Trophoblast cell (in vitro differentiated cells and primary cell): Measurements from ENCODE around the gene DCAF15.

Experiments used
- DNase-seq, 2 donors: peaks; one replicate each; pipeline ENCODE4 v3.0.0-alpha.2; 2016
- H2AFZ ChIP-seq: 2 replicates; pipeline ENCODE4 v1.6.1; 2013; ENCODE audit warnings: low read length, moderate library complexity, mild to moderate bottlenecking; ENCODE audit not compliant: insufficient read depth, poor library complexity
- H2AK5ac ChIP-seq: 2 replicates; pipeline ENCODE4 v1.6.1; 2013; ENCODE audit warnings: mild to moderate bottlenecking, low read length
- H2BK120ac ChIP-seq: 2 replicates; pipeline ENCODE4 v1.6.1; 2013; ENCODE audit warnings: low read length, mild to moderate bottlenecking, moderate library complexity; ENCODE audit not compliant: insufficient read depth, poor library complexity
- H2BK12ac ChIP-seq: 2 replicates; pipeline ENCODE4 v1.6.1; 2013; ENCODE audit warnings: mild to moderate bottlenecking, low read length, moderate library complexity
- H2BK5ac ChIP-seq: 2 replicates; pipeline ENCODE4 v1.6.1; 2013; ENCODE audit warnings: low read length, low read depth, moderate library complexity, mild to moderate bottlenecking; ENCODE audit not compliant: poor library complexity
- H3K14ac ChIP-seq: 2 replicates; pipeline ENCODE4 v1.6.1; 2013; ENCODE audit warnings: mild to moderate bottlenecking, low read length
- H3K18ac ChIP-seq: 2 replicates; pipeline ENCODE4 v1.6.1; 2013; ENCODE audit warnings: mild to moderate bottlenecking, low read length
- H3K23ac ChIP-seq: 2 replicates; pipeline ENCODE4 v1.6.1; 2013; ENCODE audit warnings: low read length
- H3K27ac ChIP-seq: 2 replicates; pipeline ENCODE4 v1.5.1; 2013; ENCODE audit warnings: low read depth, mild to moderate bottlenecking, inconsistent platforms, low read length, moderate library complexity
- H3K27me3 ChIP-seq: 2 replicates; pipeline ENCODE4 v1.6.1; 2013; ENCODE audit warnings: inconsistent platforms, mild to moderate bottlenecking, low read length, moderate library complexity; ENCODE audit not compliant: insufficient read depth
- H3K36me3 ChIP-seq, 2 experiments: 1 replicate in 1 of 2; 2 replicates in 1 of 2; pipeline ENCODE4 v1.6.1; 2013; ENCODE audit warnings: low read length in 2 of 2, mild to moderate bottlenecking in 2 of 2, moderate library complexity in 1 of 2; ENCODE audit not compliant: insufficient read depth in 2 of 2, control insufficient read depth in 1 of 2
- H3K4ac ChIP-seq: 2 replicates; pipeline ENCODE4 v1.6.1; 2013; ENCODE audit warnings: low read depth, mild to moderate bottlenecking, low read length, moderate library complexity
- H3K4me1 ChIP-seq, 2 experiments: 1 replicate in 1 of 2; 2 replicates in 1 of 2; pipeline ENCODE4 v1.6.1; 2013; ENCODE audit warnings: low read length in 2 of 2, mild to moderate bottlenecking in 2 of 2, moderate library complexity in 1 of 2; ENCODE audit not compliant: insufficient read depth in 2 of 2, control insufficient read depth in 1 of 2
- H3K4me2 ChIP-seq: 2 replicates; pipeline ENCODE4 v1.6.1; 2013; ENCODE audit warnings: inconsistent platforms, mild to moderate bottlenecking, low read length, moderate library complexity
- H3K4me3 ChIP-seq: 2 replicates; pipeline ENCODE4 v1.5.1; 2013; ENCODE audit warnings: mild to moderate bottlenecking, low read depth, low read length, inconsistent platforms
- H3K79me1 ChIP-seq: one replicate; pipeline ENCODE4 v1.6.1; 2013; ENCODE audit warnings: low read length
- H3K79me2 ChIP-seq: 2 replicates; pipeline ENCODE4 v1.6.1; 2013; ENCODE audit warnings: low read length, mild to moderate bottlenecking; ENCODE audit not compliant: control insufficient read depth, insufficient read depth, poor library complexity
- H3K9ac ChIP-seq: 2 replicates; pipeline ENCODE4 v1.6.1; 2013; ENCODE audit warnings: mild to moderate bottlenecking, low read length
- H3K9me3 ChIP-seq: 2 replicates; pipeline ENCODE4 v1.6.1; 2013; ENCODE audit warnings: low read depth, mild to moderate bottlenecking, control low read depth, inconsistent platforms, low read length; ENCODE audit not compliant: insufficient read depth
- H4K12ac ChIP-seq: 2 replicates; pipeline ENCODE4 v1.6.1; 2013; ENCODE audit warnings: low read depth, mild to moderate bottlenecking, low read length, moderate library complexity
- H4K8ac ChIP-seq: 2 replicates; pipeline ENCODE4 v1.6.1; 2013; ENCODE audit warnings: low read depth, mild to moderate bottlenecking, low read length, moderate library complexity
- H4K91ac ChIP-seq: one replicate; pipeline ENCODE4 v1.6.1; 2013; ENCODE audit warnings: low read depth, mild to moderate bottlenecking, low read length, moderate library complexity
- WGBS: extraction: QIAGEN DNeasy Blood & Tissue Kit; methylation state at CpG from one replicate; pipeline ENCODE4 v1.1.7; 2013; ENCODE audit warnings: missing lambda C conversion rate; ENCODE audit not compliant: insufficient read length, insufficient coverage; ENCODE audit errors: extremely low coverage; 5-methylcytosine and 5-hydroxymethylcytosine counted together

Gene DCAF15

DNA sequence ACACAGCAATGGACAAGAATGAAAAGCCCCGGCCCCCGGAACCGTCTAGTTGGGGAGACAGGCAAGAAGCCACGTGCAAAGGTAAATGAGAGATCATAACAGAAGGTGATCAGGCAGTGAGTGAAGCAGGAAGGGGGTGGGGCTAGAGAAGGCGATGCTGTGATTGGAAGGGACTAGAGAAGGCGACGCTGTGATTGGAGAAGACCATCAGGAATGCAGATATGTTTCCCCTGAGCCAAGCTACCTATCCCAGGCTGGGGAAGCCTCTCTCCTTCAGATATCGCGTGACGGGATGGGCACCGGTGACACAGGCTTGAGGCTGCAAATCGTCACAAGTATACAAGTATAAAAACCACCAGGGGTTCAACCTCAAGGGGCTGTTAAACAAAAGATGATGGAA, 21.8 kb downstream of the DCAF15 start:
- Histone ChIP-seq H2AK5ac (no peak overlapping the region), H3K4me3 (no peak overlapping the region), H3K4ac (no peak overlapping the region), H2AFZ (no peak overlapping the region), H2BK5ac (no peak overlapping the region), H3K4me1 (peaks cover 6 to 12% of the 10 kb centered on the region in 2 experiments), H3K79me1 (peaks cover 4% of the 10 kb centered on the region), H3K27me3 (no peaks in the 10 kb centered on the region), H4K91ac (no peak overlapping the region), H3K14ac (no peak overlapping the region), H3K79me2 (peaks cover 2% of the 10 kb centered on the region), H3K18ac (no peak overlapping the region), H3K4me2 (peak overlapping the region; percentile 15), H3K36me3 (peaks cover 39 to 40% of the 10 kb centered on the region in 2 experiments), H3K27ac (no peak overlapping the region), H2BK12ac (no peak overlapping the region), H3K9me3 (no peaks in the 10 kb centered on the region), H4K8ac (no peak overlapping the region), H3K9ac (no peak overlapping the region), H4K12ac (no peak overlapping the region), H3K23ac (no peak overlapping the region), H2BK120ac (no peak overlapping the region)
- DNase-seq, result peak; percentile 27 to 50
- WGBS, result no CpG with 5 or more reads among the region's 12 CpGs

DNA sequence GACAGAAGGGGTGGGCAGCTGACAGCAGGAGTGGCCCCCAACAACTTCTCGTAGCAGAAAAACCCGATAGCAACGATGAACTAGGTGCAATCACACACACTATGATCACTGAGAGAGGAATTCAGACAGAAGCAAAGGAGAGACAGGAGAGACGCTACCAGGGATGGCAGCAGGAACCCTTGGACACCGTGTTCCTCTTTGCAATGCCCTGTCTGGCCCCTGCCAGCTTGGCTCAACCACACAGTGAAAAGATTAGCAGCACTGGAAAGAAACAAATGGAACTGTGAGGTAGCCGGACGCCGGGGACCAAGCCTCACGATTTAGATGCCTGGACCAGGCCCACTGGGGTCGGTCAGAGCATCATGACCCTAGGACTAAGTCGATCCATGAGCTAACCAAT, 23.6 kb downstream of the DCAF15 start:
- H3K9ac ChIP-seq, result no peak overlapping the region
- H3K4me3 ChIP-seq, result no peak overlapping the region
- no peak overlapping the region for H2BK5ac ChIP-seq
- no peak overlapping the region for H2AFZ ChIP-seq
- H3K4me1 ChIP-seq, result peaks cover 13 to 21% of the 10 kb centered on the region in 2 experiments
- peaks cover 4% of the 10 kb centered on the region for H3K79me1 ChIP-seq
- H3K36me3 ChIP-seq, result peaks cover 29 to 33% of the 10 kb centered on the region in 2 experiments
- H3K23ac ChIP-seq, result no peak overlapping the region
- no peak overlapping the region for H3K18ac ChIP-seq
- no peak overlapping the region for H4K91ac ChIP-seq
- no peak for DNase-seq
- WGBS, result no CpG with 5 or more reads among the region's 11 CpGs
- H2BK12ac ChIP-seq, result no peak overlapping the region
- H3K27me3 ChIP-seq, result no peaks in the 10 kb centered on the region
- H3K79me2 ChIP-seq, result peaks cover 2% of the 10 kb centered on the region
- no peak overlapping the region for H3K4ac ChIP-seq
- peaks cover under 1% of the 10 kb centered on the region for H3K9me3 ChIP-seq
- H2BK120ac ChIP-seq, result no peak overlapping the region
- H3K14ac ChIP-seq, result no peak overlapping the region
- H4K12ac ChIP-seq, result no peak overlapping the region
- H2AK5ac ChIP-seq, result no peak overlapping the region
- H3K27ac ChIP-seq, result no peak overlapping the region
- no peak overlapping the region for H3K4me2 ChIP-seq
- H4K8ac ChIP-seq, result no peak overlapping the region

DNA sequence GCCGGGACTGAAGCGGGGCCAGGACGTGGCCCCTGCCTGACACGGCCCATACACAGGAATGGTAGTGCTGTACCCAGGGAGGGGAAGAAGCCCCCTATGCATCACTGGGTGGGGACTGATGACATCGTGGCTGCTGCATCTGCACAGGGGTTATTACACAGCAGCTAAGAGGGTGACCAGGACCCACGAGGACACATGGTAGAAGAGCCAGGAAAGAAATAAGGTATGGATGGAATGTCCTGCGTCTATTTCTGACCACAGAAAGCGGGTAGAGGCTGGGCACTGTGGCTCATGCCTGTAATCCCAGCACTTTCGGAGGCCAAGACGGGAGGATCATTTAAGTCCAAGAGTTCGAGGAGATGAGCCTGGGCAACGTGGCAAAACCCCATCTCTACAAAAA, 24.1 kb downstream of the DCAF15 start:
- no peak overlapping the region for H4K91ac ChIP-seq
- H2AFZ ChIP-seq, result no peak overlapping the region
- no peak overlapping the region for H2AK5ac ChIP-seq
- DNase-seq, result no peak
- H3K14ac ChIP-seq, result no peak overlapping the region
- H2BK12ac ChIP-seq, result no peak overlapping the region
- peaks cover 2% of the 10 kb centered on the region for H3K9me3 ChIP-seq
- peaks cover 26 to 33% of the 10 kb centered on the region in 2 experiments for H3K36me3 ChIP-seq
- peaks cover 2% of the 10 kb centered on the region for H3K79me2 ChIP-seq
- no peak overlapping the region for H4K8ac ChIP-seq
- no peak overlapping the region for H3K27ac ChIP-seq
- H3K27me3 ChIP-seq, result no peaks in the 10 kb centered on the region
- no CpG with 5 or more reads among the region's 12 CpGs for WGBS
- H3K4me2 ChIP-seq, result no peak overlapping the region
- H3K23ac ChIP-seq, result no peak overlapping the region
- no peak overlapping the region for H3K4ac ChIP-seq
- H3K79me1 ChIP-seq, result peaks cover 4% of the 10 kb centered on the region
- no peak overlapping the region for H2BK5ac ChIP-seq
- H3K4me3 ChIP-seq, result no peak overlapping the region
- no peak overlapping the region for H3K9ac ChIP-seq
- H2BK120ac ChIP-seq, result no peak overlapping the region
- H4K12ac ChIP-seq, result no peak overlapping the region
- H3K4me1 ChIP-seq, result peaks cover 13 to 24% of the 10 kb centered on the region in 2 experiments
- H3K18ac ChIP-seq, result no peak overlapping the region

DNA sequence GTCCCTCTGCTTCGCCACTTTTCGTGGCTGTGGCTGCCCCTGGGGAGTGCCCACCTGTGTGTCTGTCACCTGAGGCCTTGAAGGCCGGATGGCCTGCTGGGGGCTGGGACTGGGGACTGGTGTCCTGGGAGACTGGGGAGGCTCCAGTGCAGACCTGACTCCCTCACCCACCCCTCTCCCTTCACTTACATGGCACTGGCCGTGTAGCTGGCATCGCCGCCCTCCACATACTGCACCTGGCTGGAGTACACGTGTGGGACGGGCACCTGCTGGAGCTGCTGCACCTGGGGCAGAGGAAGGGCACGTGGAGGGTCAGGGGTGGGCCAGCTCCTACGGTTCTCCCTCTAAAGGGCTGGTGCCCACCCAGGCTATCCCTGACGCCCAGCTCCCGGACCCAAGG, 25.5 kb downstream of the DCAF15 start:
- Histone ChIP-seq H3K27me3 (no peaks in the 10 kb centered on the region), H3K4me1 (peaks cover 13 to 27% of the 10 kb centered on the region in 2 experiments), H2BK120ac (peak overlapping the region; percentile 64), H2BK5ac (no peak overlapping the region), H3K4ac (no peak overlapping the region), H2AK5ac (peak overlapping the region; percentile 93), H3K14ac (peak overlapping the region; percentile 53), H3K79me2 (peaks cover 2% of the 10 kb centered on the region), H2BK12ac (peak overlapping the region; percentile 48), H4K12ac (peak overlapping the region; percentile 79), H3K36me3 (peaks cover 27 to 29% of the 10 kb centered on the region in 2 experiments), H3K23ac (no peak overlapping the region), H3K9me3 (peaks cover 2% of the 10 kb centered on the region), H3K79me1 (peaks cover 4% of the 10 kb centered on the region), H2AFZ (peak overlapping the region; percentile 44), H4K91ac (peak overlapping the region; percentile 64), H4K8ac (peak overlapping the region; percentile 79), H3K4me3 (no peak overlapping the region), H3K27ac (no peak overlapping the region), H3K9ac (no peak overlapping the region), H3K18ac (peak overlapping the region; percentile 60), H3K4me2 (peak overlapping the region; percentile 29)
- no CpG with 5 or more reads among the region's 12 CpGs for WGBS
- no peak for DNase-seq
